ENCODE measurements around the gene PRSS1.
A peak's percentile ranks its signal among the peaks of the same experiment; 100 is the strongest.
"Not testable (repeated sequence)": the region's sequence is repeated elsewhere in the genome, so short reads cannot be mapped to it uniquely, and the experiment has no call there.

The PRSS1 gene

GRCh38 chr7:142749218-142749993 lies at the start of gene PRSS1:
TSS of gene PRSS1 (plus strand) at chr7:142749472. CDS start at chr7:142749485, 13 bp downstream.
- no peak for DNase-seq (ENCODE audit: low spot score)

GRCh38 chr7:142700935-142701334 lies 48.3 kb upstream of the PRSS1 start:
- not testable (repeated sequence) for DNase-seq (ENCODE audit: low spot score)

- no peak for DNase-seq (ENCODE audit: low spot score)
These were observed 45.5 kb upstream of the PRSS1 start for GRCh38 chr7:142703655-142704305.

GRCh38 chr7:142708726-142709125 lies 40.5 kb upstream of the PRSS1 start:
- DNase-seq (ENCODE audit: low spot score), result not testable (repeated sequence)

GRCh38 chr7:142709921-142710320 lies 39.4 kb upstream of the PRSS1 start:
- no peak for DNase-seq (ENCODE audit: low spot score)

GRCh38 chr7:142711196-142711595 lies 38.1 kb upstream of the PRSS1 start:
- no peak for DNase-seq (ENCODE audit: low spot score)

- DNase-seq (ENCODE audit: low spot score), result peak; percentile 43
These were observed 37.3 kb upstream of the PRSS1 start for GRCh38 chr7:142711746-142712616.

- no peak for DNase-seq (ENCODE audit: low spot score)
These were observed 36.7 kb upstream of the PRSS1 start for GRCh38 chr7:142712617-142712957.

- no peak for DNase-seq (ENCODE audit: low spot score)
These were observed 34.9 kb upstream of the PRSS1 start for GRCh38 chr7:142714375-142714774.

GRCh38 chr7:142716596-142716995 lies 32.7 kb upstream of the PRSS1 start:
- no peak for DNase-seq (ENCODE audit: low spot score)

GRCh38 chr7:142717453-142717852 lies 31.8 kb upstream of the PRSS1 start:
- DNase-seq (ENCODE audit: low spot score), result no peak

- DNase-seq (ENCODE audit: low spot score), result no peak
These were observed 31.0 kb upstream of the PRSS1 start for GRCh38 chr7:142718313-142718712.

- no peak for DNase-seq (ENCODE audit: low spot score)
These were observed 29.0 kb upstream of the PRSS1 start for GRCh38 chr7:142720172-142720773.

GRCh38 chr7:142720986-142721385 lies 28.3 kb upstream of the PRSS1 start:
- DNase-seq (ENCODE audit: low spot score), result no peak

- DNase-seq (ENCODE audit: low spot score), result no peak
These were observed 27.0 kb upstream of the PRSS1 start for GRCh38 chr7:142722248-142722794.

- DNase-seq (ENCODE audit: low spot score), result no peak
These were observed 16.0 kb upstream of the PRSS1 start for GRCh38 chr7:142733271-142733670.

- DNase-seq (ENCODE audit: low spot score), result no peak
These were observed 9.3 kb upstream of the PRSS1 start for GRCh38 chr7:142739923-142740492.

GRCh38 chr7:142740786-142741185 lies 8.5 kb upstream of the PRSS1 start:
- DNase-seq (ENCODE audit: low spot score), result no peak

- not testable (repeated sequence) for DNase-seq (ENCODE audit: low spot score)
These were observed 7.3 kb upstream of the PRSS1 start for GRCh38 chr7:142741932-142742331.

- DNase-seq (ENCODE audit: low spot score), result no peak
These were observed 4.1 kb upstream of the PRSS1 start for GRCh38 chr7:142745091-142745635.

GRCh38 chr7:142745745-142746144 lies 3.5 kb upstream of the PRSS1 start:
- DNase-seq (ENCODE audit: low spot score), result no peak

Data from AG08395 (cell line).